HG03469 (cell line): ENCODE results near the gene R3HDM1.
A peak's percentile ranks its signal among the peaks of the same experiment; 100 is the strongest.
"Not testable (repeated sequence)": the region's sequence is repeated elsewhere in the genome, so short reads cannot be mapped to it uniquely, and the experiment has no call there.

Source experiments
- ATAC-seq: cut with Tn5 transposase; IDR thresholded peaks from one replicate; pipeline ENCODE4 v1.9.1; 2021; ENCODE audit warnings: mild to moderate bottlenecking, moderate library complexity, moderate number of reproducible peaks; ENCODE audit not compliant: unreplicated experiment

The R3HDM1 gene

DNA sequence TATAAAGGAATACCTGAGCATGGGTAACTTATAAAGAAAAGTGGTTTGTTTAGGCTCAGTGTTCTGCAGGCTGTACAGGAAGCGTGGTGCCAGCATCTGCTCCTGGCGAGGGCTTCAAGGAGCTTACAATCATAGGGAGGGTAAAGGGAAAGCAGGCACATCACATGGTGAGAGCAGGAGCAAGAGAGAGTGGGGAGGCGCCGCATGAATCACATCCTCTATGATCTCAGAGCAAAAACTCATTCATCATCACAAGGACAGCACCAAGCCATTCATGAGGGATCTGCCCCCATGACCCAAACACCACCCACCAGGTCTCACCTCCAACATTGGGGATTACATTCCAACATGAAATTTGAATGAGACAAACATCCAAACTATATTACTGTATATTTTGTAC lies 32.5 kb downstream of the R3HDM1 start:
- no peak for ATAC-seq

DNA sequence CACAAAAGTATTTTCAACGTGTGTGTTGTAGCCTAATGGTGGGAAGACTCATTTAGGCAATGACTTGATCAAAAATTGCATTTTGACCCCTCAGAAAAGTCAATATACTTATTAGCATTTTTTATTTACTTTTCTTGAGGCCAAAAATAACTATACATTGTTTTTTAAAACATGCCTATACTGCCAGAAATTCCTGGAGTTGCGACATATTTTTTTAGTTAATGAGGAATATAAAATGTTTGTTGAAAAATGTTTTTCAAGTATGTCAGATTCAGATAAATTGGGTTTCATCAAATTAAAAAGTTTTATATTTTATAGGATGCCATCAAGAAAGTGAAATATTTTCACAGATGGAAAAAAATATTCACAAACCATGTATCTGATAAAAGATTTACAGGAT lies 39.6 kb downstream of the R3HDM1 start:
- ATAC-seq, result no peak

DNA sequence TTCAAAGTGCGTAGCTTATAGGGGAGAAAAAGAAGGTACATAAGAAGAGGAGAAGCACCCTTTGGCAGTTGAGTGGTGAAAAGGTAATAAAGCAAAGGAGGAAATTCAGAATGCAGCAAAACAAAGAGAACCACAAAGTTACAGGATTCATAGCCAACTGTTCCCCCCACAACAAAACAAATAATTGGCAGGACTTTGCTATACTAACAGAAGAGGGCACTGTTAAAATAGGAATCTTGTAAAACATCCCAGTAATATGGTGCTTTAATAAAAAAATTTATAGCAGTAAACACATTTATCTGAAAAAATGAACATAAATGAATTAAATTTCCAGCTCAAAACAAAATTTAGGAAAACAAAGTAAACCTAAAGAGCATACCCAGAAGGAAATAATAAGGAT lies 42.3 kb downstream of the R3HDM1 start:
- ATAC-seq, result no peak

DNA sequence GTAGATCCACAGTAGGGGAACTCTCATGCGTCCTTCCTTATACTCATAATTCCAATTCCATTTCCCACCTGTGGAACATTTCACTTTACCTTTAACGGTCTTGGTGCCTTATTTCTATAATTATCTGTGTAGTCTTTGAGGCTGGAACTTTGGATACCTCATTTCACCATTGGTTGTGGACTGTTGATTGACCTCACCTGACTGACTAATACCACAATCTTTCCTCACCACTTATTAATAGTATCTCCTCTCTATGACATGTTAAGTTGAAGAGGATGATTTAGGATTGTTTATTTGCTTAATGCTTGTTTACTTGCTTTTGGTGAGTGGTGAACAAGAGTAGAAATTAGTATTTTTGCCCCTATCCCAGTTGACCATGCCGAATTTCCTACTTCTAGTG lies 50.0 kb downstream of the R3HDM1 start:
- ATAC-seq, result no peak

DNA sequence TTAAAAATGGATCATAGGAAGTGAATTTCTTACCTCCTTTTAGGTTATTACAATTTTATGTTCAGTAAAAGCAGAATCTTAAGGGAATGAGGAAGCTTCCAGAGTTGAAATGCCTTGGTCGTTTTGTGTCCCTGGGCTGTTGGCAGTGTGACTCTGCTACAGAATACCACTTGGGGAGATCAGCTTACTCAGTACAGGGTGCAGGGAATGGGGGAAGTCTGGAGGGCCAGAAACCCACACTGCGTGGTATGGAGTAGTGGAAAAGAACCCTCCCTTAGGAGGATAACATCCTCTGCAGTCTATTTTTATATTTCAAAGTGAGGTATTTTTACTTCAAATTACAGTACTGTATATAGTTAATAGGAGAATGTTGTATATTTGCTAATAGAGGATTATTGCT lies 51.1 kb downstream of the R3HDM1 start:
- no peak for ATAC-seq

DNA sequence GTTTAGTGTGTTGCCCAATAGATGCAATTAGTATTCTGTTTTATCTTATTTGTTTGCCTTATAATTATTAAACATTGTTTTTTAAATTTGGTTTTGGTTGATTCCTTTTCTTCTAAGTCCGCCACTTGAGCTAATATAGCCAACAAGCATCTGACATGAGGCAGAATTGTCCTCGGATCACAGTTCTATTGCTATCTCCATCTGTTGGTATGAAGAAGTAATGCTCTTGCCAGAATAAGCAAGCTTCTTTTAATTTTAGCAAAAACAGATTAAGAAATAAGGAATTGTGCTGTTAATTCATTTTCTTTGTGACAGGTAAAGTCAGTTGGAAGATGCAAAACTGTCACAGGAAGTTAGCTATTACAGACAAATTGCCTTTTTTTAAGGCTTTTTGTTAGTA lies 54.3 kb downstream of the R3HDM1 start:
- no peak for ATAC-seq

DNA sequence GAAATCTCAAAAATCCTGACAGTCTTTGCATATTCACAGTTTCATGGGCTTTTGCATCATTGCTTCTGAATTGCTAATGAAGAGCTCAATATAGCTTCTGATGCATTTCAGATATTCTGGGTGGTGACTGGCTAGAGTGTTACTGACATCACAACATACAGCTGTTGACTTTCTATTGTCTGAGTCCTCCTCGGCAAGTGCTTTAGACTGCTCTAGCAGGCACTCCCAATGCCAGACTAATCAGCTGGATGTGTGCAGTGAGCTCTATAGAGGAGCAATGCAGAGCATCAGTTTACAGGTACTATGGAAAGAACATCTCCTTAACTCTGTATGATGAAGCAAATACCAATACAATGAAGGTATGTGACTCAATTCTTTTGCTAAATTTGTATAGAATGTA lies 54.9 kb downstream of the R3HDM1 start:
- peak; percentile 45 for ATAC-seq

GRCh38 chr2:135587958-135588357 lies 56.7 kb downstream of the R3HDM1 start:
- no peak for ATAC-seq

DNA sequence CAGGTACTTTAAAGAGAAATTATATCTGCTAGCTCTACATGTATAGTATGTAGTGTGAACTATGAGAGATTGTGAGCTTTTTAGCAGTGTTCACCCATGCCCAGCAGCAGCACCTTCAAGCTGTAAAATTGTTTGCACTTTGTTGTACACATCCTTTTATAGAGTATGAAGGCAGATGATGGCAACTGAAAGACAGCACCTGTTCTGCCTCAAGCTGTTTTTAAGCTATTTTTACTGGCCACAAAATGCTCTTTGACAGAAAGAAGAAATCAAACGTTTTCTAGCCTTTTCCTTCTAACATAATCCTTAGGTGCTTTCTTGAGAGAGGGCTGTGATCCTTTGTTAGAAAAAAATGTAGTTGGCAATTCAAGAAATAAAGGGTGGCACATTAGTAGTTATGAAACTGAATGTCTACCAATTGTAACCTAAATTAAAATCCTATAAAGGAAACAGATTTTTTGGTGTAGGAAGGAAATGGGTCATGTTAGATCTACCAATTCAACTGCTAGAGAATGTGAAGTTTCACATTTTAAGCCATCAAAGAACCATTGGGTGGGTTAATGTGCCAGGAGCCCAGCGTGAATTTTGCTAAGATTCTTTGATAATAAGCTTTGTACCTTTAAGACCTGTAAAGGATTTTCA lies 59.5 kb downstream of the R3HDM1 start:
- no peak for ATAC-seq

DNA sequence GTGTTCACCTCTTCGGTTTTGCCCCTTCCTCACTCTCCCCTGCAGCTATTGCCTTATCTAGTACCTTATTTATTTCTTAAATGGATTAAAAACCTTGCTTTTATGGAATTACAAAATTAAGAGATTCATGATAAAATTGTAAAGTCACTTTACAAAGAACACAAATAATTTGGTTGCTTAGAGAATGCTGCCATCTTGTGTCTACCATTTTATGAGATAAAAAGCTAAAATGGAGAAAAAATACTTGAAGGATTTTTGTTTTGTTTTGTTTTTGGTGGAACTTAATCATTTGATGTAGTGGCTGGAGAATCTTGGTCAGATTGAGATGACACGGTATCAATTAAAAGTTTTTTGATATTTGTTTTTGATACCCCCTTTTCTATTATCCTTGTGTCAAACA lies 69.6 kb downstream of the R3HDM1 start:
- no peak for ATAC-seq

DNA sequence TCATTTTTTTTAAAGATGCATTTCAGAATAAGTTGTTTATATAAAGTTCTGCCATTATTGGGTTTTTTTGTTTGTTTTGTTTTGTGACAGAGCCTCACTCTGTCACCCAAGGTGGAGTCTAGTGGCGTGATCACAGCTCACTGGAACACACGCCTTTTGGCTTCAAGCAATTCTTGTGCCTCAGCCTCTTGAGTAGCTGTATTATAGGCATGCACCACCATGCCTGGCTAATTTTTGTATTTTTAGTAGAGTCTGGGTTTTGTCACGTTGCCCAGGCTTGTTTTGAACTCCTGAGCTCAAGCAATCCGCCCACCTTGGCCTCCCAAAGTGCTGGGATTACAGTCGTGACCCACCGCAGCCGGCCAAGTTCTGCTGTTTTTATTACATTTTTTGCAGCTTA lies 72.3 kb downstream of the R3HDM1 start:
- no peak for ATAC-seq

DNA sequence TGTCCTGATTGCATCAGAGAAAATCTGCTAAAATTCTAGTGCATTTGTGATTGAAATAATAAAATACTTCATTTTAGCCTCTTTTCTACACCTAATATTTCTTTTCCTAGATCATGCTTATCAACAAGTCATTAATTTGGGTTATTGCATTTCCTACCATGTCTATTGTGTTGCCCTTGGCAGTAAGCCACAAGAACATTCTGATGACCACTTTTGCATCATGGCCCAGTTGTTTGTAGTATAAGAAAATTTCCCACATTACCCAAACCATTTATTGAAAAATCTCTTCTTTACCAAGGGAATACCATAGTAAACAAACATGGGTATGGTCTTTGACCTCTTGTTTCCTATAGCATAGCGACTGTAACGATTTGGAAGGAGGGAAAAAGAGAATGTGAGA lies 76.3 kb downstream of the R3HDM1 start:
- ATAC-seq, result no peak

GRCh38 chr2:135612319-135612718 lies 81.0 kb downstream of the R3HDM1 start:
- no peak for ATAC-seq

- ATAC-seq, result no peak
These were observed 84.1 kb downstream of the R3HDM1 start for GRCh38 chr2:135615404-135615803.

DNA sequence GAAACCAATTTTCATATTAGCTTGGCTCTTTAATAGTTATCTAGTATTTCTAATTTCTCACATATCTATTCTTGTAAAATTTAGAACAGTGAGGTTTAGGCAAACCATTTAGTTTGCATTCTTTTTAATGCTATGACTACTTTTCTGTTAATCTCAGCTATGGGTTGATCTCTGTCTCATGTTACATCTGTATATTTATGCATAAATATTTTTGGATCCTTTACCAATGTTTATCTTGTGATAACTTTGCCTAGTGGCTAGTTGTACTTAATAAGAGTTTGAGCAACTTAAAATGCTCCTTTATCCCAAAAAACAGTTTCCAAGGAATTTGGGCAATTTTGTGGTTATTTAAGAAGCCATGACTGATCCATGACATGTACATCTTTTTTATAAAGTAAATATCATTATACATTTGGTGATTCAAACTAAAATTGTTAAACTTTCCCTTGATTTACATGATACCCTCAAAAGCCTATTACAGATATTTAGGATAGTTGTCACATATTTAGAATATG lies 86.3 kb downstream of the R3HDM1 start:
- ATAC-seq, result no peak

- no peak for ATAC-seq
These were observed 88.9 kb downstream of the R3HDM1 start for GRCh38 chr2:135620198-135620597.

DNA sequence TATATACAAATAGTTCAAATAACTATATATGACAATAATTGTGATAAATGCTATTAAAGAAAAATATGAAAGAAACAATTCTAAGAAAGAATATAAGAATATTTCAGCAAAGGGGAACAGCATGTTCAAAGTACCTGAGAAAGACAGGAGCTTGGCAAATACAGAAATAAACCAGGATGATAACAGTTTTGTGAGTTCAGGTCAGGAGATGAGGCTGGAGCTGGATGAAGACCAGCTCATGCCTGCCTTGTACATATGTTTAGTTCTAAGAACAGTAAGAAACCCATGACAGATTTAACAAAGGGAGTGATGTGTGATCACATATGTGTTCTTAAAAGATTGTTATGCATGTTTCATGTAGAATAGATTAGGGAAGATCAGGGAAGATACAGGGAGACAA lies 98.2 kb downstream of the R3HDM1 start:
- ATAC-seq, result no peak

- ATAC-seq, result not testable (repeated sequence)
These were observed 98.8 kb downstream of the R3HDM1 start for GRCh38 chr2:135630034-135630433.

- ATAC-seq, result no peak
These were observed 99.2 kb downstream of the R3HDM1 start for GRCh38 chr2:135630488-135630887.

- no peak for ATAC-seq
These were observed 102.3 kb downstream of the R3HDM1 start for GRCh38 chr2:135633582-135633981.

DNA sequence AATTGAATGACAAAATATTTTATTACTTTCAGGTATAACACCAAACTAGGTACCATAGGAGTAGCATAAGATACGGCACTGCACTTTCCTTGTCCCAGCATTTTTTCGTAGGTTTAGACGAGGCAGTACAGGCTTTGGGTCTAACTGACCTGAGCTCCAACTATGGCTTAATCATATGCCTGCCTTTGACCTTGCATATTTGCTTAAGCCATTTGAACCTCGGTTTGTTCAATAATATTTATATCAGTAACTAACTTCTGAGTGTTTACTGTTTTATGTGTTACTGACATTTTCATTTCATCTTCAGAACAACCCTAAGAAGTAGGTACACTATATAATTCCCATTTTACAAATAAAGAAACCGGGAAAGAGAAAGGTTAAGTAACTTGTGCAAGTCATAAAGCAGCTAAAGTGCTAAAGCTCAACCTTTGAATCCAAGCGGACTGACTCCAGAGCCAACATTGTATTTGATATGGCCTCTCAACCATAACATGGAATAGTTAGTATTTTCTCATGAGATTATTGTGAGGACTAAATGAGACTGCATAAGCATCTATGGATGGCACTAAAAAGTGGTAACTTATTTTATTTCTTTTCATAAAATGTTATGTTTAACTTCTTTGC lies 104.0 kb downstream of the R3HDM1 start:
- no peak for ATAC-seq

- no peak for ATAC-seq
These were observed 105.7 kb downstream of the R3HDM1 start for GRCh38 chr2:135636982-135637381.
